Calu3 (cell line): ENCODE data around the gene ST6GAL1. TPM values are rescaled to one million over a fixed set of nuclear protein-coding genes. Genes with fewer than 3 reads are reported as not detected.

ENCODE experiments used
- BruUV-seq: library from RNA; stranded (reverse); fragments of 400-500 nt; replicated peaks from 2 replicates; lab custom pipeline; 2021; lab: Mats Ljungman, UMichigan
- CTCF ChIA-PET: fragments of 300-600 bp; sonication (Branson Sonifier 250); formaldehyde crosslinking; loops from one replicate; lab custom pipeline; 2022; ENCODE audit warnings: antibody characterized with exemption; lab: Charles Lee
- DNase-seq: peaks from one replicate; pipeline ENCODE4 v3.0.0; 2022
- H3K27ac Mint-ChIP-seq: one replicate; pipeline ENCODE4 v1.8.0; 2022; ENCODE audit warnings: mixed read lengths; ENCODE audit not compliant: unreplicated experiment
- H3K27me3 Mint-ChIP-seq: one replicate; pipeline ENCODE4 v1.8.0; 2022; ENCODE audit warnings: mixed read lengths; ENCODE audit not compliant: unreplicated experiment
- H3K36me3 Mint-ChIP-seq: one replicate; pipeline ENCODE4 v1.8.0; 2022; ENCODE audit warnings: mild to moderate bottlenecking, moderate library complexity, mixed read lengths; ENCODE audit not compliant: insufficient read depth, unreplicated experiment
- H3K4me1 Mint-ChIP-seq: one replicate; pipeline ENCODE4 v1.8.0; 2022; ENCODE audit warnings: mild to moderate bottlenecking, low read depth, mixed read lengths; ENCODE audit not compliant: unreplicated experiment
- H3K4me3 Mint-ChIP-seq: one replicate; pipeline ENCODE4 v1.8.0; 2022; ENCODE audit warnings: mild to moderate bottlenecking, low read depth, moderate library complexity, mixed read lengths; ENCODE audit not compliant: unreplicated experiment
- H3K9me3 Mint-ChIP-seq: one replicate; pipeline ENCODE4 v1.8.0; 2022; ENCODE audit warnings: low read depth, mixed read lengths; ENCODE audit not compliant: unreplicated experiment
- intact Hi-C: fragments of 100-400 bp; cut with micrococcal nuclease; formaldehyde crosslinking; loops from one replicate; pipeline ENCODE4 v1.10.0; 2022; ENCODE audit not compliant: unreplicated experiment
- total RNA-seq: library from RNA; stranded (reverse); gene quantifications from 2 replicates; pipeline ENCODE4 v1.2.3, GENCODE V29; 2022
- TF ChIP-seq, protein P1 (sequence below): fragments of 200-600 bp; IDR thresholded peaks from one replicate; pipeline ENCODE4 v1.8.0; 2022; ENCODE audit warnings: antibody characterized with exemption; ENCODE audit not compliant: unreplicated experiment

ST6GAL1 gene
- total RNA-seq, 1 experiment from 2014 or later, result 20.4 TPM

DNA sequence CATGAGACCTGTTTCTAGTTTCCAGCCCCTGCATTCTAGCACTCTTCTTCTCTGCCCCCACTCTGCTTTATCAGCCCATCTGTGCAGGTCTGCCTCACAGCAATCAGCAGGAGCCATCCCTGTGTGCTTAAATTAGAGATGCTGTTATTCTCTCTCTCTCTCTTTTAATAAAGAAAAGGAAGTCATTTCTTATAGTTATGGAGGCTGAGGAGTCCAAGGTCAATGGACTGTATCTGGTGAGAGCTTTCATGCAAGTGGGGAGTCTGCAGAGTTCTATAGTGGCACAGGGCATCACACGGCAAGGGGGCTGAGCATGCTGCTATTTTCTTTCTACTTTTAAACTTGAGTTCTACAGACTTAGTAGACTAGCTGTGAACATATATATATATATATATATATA, 4.5 kb upstream of the ST6GAL1 start:
- no peak for DNase-seq
- BruUV-seq, result no TSS peak
- CTCF ChIA-PET, result no interaction called here
- Mint-ChIP-seq H3K27ac (no peak overlapping the region), H3K36me3 (peaks cover 16% of the 10 kb centered on the region), H3K4me3 (no peak overlapping the region), H3K4me1 (peaks cover 6% of the 10 kb centered on the region), H3K9me3 (no peaks in the 10 kb centered on the region), H3K27me3 (peaks cover 54% of the 10 kb centered on the region)
- intact Hi-C loops, result no loop called here
- TF ChIP-seq, protein P1, sequence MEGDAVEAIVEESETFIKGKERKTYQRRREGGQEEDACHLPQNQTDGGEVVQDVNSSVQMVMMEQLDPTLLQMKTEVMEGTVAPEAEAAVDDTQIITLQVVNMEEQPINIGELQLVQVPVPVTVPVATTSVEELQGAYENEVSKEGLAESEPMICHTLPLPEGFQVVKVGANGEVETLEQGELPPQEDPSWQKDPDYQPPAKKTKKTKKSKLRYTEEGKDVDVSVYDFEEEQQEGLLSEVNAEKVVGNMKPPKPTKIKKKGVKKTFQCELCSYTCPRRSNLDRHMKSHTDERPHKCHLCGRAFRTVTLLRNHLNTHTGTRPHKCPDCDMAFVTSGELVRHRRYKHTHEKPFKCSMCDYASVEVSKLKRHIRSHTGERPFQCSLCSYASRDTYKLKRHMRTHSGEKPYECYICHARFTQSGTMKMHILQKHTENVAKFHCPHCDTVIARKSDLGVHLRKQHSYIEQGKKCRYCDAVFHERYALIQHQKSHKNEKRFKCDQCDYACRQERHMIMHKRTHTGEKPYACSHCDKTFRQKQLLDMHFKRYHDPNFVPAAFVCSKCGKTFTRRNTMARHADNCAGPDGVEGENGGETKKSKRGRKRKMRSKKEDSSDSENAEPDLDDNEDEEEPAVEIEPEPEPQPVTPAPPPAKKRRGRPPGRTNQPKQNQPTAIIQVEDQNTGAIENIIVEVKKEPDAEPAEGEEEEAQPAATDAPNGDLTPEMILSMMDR, result no peak

DNA sequence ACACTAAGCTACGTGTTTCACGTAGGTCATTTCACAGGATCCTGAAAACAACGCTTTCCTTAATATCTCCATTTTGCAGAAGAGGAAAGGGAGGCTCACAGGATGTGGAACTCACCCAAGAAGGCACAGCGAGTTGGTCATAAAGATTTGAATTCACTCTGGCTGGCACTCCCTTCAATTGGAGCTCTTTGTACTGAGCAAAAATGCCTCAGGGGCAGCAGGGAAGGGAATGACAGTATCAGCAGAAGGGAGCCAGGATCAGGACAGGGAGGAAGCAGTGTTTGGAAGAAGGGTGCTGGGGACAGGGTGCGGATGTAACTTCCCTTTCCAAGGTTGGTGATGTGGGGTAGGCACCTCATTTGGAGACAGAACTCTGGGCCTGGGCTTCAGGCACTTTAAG, 1.1 kb upstream of the ST6GAL1 start:
- H3K27ac Mint-ChIP-seq, result no peak overlapping the region
- H3K9me3 Mint-ChIP-seq, result no peaks in the 10 kb centered on the region
- TF ChIP-seq, protein P1, result no peak
- H3K4me3 Mint-ChIP-seq, result peak overlapping the region; percentile 80
- intact Hi-C loops, result no loop called here
- peaks cover 24% of the 10 kb centered on the region for H3K4me1 Mint-ChIP-seq
- H3K27me3 Mint-ChIP-seq, result peaks cover 65% of the 10 kb centered on the region
- CTCF ChIA-PET, result interaction anchor here (0.6 kb wide), 1 partner anchor 79 kb away, joined by 3 read pairs; no protein-coding TSS in a partner anchor
- peaks cover 33% of the 10 kb centered on the region for H3K36me3 Mint-ChIP-seq
- no peak for DNase-seq
- no TSS peak for BruUV-seq

DNA sequence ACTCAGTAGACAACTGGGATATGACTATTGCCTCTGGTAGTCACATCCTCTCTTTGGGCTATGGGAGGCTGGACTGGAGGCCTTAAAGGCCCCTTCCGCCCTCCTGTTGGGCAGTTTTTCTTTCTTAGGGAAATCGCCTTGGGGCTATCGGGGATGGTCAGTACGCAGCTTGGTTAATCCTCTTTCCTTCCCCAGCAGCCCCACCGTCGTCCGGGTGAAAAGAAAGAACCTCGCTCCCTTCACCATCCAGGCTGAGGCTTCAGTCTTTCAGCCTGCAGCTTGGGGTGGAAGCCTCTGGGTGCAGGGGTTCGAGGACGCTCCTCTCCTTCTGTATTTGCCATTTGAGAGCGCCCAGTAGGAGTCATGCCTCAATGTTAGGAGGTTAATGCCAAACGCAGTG, 641 bp upstream of the ST6GAL1 start:
- intact Hi-C loops, result loop anchor here (5.0 to 10.0 kb wide), 2 partner anchors 135 to 238 kb away; no protein-coding TSS in a partner anchor
- H3K4me1 Mint-ChIP-seq, result peaks cover 24% of the 10 kb centered on the region
- no TSS peak for BruUV-seq

DNA sequence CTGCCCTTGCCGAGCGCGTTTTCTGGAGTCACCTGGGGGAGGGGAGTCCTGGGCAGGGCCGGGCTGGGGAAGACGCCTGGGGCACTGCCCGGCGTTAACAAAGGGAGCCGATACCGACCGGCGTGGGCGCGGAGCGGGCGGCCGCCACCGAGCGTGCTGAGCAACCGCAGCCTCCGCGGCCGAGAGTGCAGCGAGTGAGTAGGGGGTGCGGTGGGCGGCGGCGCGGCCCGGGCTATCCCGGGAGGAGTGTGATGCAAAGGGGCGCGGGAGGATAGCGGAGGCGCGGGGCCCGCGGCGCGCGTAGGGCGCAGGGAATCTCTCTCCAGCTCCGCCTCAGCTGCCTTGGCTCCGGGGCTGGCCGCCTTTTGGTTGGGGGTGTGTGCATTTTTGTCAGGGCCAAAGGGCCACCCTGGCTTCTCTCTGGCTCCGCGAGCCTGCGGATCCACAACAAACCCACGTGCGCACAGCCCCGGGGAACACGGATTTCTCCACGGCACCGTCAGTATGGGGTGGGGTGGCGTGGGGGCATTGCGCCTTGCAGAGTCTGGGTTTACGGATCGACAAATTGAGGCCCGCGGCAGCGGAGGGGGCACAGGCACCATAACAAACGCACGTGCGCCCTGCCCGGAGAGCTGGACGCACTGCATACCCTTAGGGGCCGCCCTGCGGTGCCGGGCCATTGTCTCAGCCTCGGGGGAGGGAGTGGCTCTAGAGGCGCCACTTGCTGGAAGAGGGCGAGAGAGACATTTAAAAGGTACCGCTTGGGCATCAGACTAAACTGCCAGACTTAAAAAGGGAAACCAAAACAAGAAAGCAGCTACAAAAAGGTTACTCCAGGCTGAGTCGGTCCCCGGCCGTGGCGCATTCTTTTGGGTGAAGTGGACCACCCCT, 560 bp downstream of the ST6GAL1 start:
- BruUV-seq, result no TSS peak
- intact Hi-C loops, result loop anchor here (1.0 to 10.0 kb wide), 3 partner anchors 82 to 236 kb away; no protein-coding TSS in a partner anchor
- H3K4me1 Mint-ChIP-seq, result peaks cover 24% of the 10 kb centered on the region
- H3K27ac Mint-ChIP-seq, result peak overlapping the region; percentile 4
- H3K36me3 Mint-ChIP-seq, result peaks cover 33% of the 10 kb centered on the region
- H3K27me3 Mint-ChIP-seq, result peaks cover 55% of the 10 kb centered on the region
- H3K9me3 Mint-ChIP-seq, result no peaks in the 10 kb centered on the region
- TF ChIP-seq, protein P1, result no peak
- peak overlapping the region; percentile 80 for H3K4me3 Mint-ChIP-seq
- CTCF ChIA-PET, result interaction anchor here (0.5 to 3.0 kb wide), 8 partner anchors 9 to 234 kb away, joined by 3 to 17 read pairs (median 4); no protein-coding TSS in a partner anchor
- DNase-seq, result peak; percentile 79

More for the DNA sequence above, 641 bp upstream of the ST6GAL1 start:
- peak overlapping the region; percentile 80 for H3K4me3 Mint-ChIP-seq
- no peak for DNase-seq
- TF ChIP-seq, protein P1, result no peak
- peak overlapping the region; percentile 4 for H3K27ac Mint-ChIP-seq
- peaks cover 33% of the 10 kb centered on the region for H3K36me3 Mint-ChIP-seq
- peaks cover 65% of the 10 kb centered on the region for H3K27me3 Mint-ChIP-seq
- CTCF ChIA-PET, result no interaction called here
- H3K9me3 Mint-ChIP-seq, result no peaks in the 10 kb centered on the region
